GM19438 (cell line): ENCODE results near the gene CLCN7.

Experiments used
- ATAC-seq: cut with Tn5 transposase; IDR thresholded peaks from one replicate; pipeline ENCODE4 v1.9.1; 2021; ENCODE audit warnings: low read depth; ENCODE audit not compliant: unreplicated experiment

The CLCN7 gene

GRCh38 chr16:1465567-1465915, 9.3 kb downstream of the CLCN7 start:
- no peak for ATAC-seq

DNA sequence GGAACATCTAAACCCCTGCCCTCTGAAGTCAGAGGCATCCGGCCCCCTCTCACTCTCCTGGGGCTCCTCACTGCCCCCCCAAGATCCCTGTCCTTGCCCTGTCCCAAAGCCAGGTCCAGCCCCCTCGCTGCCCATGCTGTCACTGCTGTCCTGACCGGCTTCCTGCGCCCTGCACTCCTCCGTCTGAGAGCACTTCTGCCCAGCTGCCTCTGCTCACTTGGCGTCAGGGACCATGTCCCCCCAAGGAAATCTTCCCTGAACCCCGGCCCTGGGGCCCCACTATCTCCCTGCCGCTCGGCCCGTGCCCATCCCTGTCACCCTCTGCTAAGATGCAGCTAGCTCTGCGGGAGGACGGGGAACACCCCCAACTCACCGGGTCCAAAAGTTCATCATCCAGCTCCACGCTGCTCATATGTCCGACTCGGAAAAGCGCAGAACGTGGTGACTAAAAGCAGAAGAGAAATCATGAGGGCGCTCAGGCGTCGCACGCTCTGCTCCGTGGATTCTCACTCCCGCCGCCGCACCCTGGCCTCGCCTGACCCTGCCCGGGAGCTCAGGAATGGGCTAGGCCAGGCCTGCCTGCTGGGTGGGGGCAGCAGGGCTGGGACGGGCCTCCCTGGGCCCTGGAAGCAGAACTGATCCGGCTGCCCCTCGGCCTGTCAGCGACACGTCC, 9.8 kb downstream of the CLCN7 start:
- ATAC-seq, result no peak

DNA sequence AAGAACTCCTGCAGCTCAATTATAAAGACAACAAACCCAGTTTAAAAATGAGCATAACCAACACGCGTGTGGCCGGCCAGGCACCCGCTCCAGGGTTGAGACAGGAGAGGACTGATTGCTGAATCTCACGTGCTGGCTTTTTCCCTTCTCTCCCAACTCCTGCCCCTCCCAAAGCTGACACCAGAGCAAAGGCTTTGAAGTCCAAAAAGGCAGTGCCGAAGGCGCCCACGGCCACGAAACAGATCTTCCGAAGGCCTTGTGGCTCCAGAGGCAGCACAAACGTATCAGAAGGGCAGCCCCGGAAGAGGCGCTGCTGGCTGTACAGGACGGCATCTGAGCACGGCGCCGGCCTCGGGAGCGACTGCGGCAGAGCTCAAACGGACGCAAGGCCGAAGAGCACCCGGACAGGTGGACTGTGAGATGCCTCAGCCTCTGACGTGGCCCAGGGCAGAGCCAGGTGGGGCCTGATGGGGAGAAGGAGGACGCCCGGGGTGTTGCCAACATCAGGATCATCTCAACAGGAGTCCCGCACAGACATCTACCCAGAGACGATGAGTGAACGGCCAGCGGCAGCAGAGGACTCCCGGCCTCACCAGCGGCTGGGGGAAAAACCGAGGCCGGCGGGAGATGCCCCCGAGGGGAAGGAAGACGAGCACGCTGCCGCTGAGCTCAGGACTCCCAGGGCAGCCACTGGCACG, 10.5 kb downstream of the CLCN7 start:
- ATAC-seq, result no peak

- ATAC-seq, result no peak
Observed at GRCh38 chr16:1461146-1461545, 13.7 kb downstream of the CLCN7 start.

- ATAC-seq, result no peak
Observed at GRCh38 chr16:1460602-1461138, 14.2 kb downstream of the CLCN7 start.

GRCh38 chr16:1459967-1460366, 14.9 kb downstream of the CLCN7 start:
- no peak for ATAC-seq

DNA sequence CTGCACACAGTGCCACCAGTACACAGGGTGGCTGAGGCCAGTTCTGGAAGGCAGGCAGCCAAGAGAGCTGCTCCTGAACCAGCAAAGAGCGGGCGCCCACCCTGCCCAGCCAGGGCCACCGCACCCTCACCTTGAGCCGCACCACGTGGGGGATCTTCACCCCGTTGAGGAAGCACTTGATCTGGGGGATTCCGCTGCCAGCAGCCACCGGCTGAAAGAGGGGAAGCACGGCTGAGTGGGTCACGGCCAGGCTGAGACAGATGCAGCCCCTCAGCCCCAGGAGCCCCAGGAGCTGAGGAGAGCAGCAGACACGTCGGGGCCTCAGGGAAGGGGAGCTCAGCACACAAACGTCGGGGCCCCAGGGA, 15.9 kb downstream of the CLCN7 start:
- ATAC-seq, result no peak

DNA sequence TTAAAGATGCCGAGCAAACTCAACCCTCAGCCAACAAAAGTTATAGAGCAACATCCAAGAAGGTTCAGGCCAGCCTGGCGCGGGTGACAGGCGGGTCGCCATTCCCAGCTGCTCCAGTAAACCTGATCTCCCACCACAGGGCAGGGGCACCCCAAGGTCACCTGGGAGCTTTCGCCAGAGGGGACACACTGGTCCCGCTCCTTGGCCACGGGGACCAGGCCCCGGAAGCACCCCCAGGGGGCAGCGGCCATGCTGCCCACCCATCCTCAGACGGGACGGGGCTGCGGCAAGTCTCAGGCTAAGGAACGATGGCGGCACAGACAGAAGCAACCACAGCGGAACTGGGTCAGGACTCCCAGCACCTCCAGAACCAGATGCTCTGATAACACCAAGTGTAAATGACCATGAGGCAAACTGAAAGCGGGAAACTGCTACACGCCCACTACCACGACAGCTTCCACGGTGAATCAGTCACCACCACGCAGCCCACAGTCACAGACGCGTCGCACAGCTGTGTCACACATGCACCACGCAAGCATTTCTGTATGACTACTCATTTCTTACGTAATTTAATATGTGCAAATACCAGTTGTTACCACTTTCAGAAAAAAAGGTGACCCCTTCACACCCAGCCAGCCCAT, 16.4 kb downstream of the CLCN7 start:
- no peak for ATAC-seq

DNA sequence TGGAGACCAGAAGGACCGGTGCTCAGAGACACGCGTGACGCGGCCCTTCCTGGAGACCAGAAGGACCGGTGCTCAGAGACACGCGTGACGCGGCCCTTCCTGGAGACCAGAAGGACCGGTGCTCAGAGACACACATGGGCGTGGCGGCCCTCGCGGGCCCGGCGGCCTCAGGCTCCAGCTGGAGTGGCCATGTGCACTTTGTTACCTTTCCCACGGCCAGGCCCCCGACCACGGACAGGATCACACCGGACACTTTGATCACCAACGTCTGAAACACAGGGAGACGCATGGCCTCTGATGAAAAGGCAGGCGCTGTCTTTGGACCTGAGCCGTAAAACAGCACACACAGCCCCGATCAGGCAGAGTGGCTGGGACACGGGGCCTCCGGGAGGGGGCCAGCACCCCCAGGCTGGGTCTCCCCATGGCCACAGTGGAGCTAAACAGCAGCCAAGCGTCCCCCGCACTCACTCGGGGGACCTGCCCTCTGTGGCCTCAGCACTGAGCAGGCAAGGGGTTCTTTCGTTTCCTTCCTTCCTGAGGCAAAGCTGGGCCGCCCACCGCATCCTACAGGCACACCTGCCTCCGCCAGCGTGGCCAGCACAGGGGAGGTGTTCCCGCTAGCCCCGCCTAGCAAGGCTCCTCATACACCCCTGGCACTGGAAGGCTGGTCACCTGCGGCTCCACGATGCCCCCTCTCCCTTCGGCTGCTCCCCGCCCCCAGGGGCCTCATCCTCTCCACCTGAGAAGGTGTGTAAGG, 17.2 kb downstream of the CLCN7 start:
- ATAC-seq, result no peak

- no peak for ATAC-seq
Observed at GRCh38 chr16:1456951-1457350, 17.9 kb downstream of the CLCN7 start.

DNA sequence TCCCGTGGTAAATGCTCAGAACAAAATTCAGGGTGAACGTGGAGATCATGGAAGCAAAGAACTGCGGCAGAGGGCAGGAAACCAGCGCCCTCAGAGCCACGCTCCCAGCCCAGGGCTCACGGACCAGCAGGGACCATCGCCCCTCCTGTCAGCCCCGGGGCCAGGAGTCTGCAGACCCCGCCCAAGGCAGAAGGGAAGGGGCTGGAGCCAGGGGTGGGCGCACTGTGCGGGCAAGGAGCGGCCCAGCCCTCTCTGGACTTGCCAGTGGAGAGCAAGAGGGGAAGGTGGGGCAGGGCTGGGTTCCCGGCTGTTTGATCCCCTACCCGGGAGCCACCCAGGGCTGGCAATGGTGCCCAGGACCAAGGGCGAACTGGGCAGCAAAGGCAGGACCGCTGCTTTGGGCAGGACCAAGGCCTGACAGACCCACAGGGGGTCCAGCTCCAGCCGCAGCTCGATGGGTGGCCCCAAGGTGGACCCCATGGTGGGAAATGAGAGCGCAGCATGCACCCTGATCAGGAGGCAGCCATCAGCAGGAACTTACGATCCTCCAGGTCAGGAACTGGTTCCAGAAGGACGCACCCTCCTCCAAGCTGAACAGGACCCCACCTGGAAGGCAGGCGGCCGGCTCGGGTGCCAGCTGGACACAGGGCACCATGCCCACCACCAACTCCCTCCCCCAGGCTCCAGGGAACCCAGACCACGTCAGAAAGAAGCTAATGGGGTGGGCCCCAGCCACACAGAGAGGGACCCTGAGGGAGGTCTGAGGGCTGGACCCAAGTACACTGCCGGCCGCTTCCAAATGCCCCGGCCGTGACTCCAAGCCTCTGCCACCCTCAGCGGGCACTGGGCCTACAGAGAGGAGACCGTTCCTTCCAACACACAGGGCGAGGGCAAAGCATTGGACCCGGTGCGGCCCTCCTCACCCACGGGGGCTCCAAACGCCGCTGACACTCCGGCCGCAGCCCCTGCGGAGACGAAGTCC, 19.3 kb downstream of the CLCN7 start:
- no peak for ATAC-seq

DNA sequence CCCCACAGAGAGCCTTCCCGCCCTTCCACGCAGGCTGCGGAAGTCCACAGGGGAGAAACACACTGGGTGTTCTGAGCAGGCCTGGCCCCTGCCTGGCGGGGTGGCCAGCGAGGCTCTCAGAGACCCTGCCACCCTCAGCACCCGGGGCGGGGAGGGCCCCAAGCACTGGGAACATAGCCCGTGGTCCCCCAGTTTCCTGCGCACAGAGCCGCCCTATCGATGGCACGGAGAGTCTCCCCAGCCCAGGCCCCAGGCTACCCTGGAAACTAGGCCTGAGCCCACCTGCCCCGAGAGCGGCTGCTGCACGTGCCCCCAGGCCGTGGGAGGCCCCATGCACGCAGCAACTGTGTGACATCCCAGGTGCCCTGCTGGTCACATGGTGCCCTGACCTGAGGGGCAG, 20.3 kb downstream of the CLCN7 start:
- ATAC-seq, result no peak

GRCh38 chr16:1453316-1453715, 21.5 kb downstream of the CLCN7 start:
- no peak for ATAC-seq

DNA sequence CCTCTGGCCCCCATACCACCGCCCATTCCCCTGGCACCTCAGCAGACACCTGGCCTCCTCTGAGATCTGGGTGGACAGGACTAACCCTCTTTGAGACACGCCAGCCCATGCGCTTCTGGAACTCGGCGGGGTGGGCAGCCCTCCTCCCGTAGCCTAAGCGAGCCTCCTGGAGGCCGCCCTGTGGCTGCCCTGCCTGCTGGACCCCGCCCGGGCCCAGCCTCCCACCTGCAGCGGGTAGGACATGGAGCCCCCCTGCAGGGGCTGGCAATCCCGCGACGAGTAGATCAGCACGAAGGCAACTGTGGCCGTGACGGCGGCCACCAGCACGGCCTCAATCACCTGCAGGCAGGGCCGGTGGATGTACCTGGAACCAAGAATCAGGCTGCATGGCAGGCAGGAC, 22.3 kb downstream of the CLCN7 start:
- no peak for ATAC-seq

- ATAC-seq, result no peak
Observed at GRCh38 chr16:1451702-1452392, 23.0 kb downstream of the CLCN7 start.

- ATAC-seq, result no peak
Observed at GRCh38 chr16:1450841-1451240, 24.0 kb downstream of the CLCN7 start.

GRCh38 chr16:1450218-1450617, 24.6 kb downstream of the CLCN7 start:
- ATAC-seq, result no peak

GRCh38 chr16:1449201-1449788, 25.5 kb downstream of the CLCN7 start:
- ATAC-seq, result no peak

DNA sequence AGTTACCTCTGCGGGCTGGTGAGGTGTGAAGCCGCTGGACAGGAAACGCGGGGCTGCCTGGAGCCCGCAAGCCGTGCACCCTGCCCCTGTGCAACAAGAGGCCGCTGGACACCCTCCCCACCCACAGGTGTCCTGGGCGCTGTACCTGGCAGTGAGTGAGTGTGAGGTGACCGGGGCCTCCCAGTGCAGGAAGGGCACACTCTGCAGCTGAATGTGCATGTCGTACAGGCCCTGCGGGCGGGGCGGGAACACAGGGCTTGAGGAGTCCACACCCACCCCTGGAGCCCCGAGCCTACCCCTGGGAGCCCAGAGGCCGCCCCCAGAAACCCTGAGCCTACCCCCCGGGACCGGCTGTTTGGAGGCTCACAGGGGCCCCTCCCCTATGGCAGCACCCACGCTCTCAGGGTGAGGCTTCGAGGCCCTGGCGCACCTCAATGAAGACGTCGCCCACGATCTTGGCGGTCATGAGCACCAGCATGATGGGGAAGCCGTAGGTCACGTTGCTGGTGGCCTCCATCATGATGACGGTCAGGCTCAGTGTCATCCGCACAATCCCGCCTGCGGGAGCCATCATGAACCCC, 26.2 kb downstream of the CLCN7 start:
- no peak for ATAC-seq
